ENCODE results near the gene RRP9.

Gene RRP9

GRCh38 chr3:51948016-51948580 lies 6.4 kb upstream of the RRP9 start:
- DNase-seq (ENCODE audit: extremely low read depth, low read depth): no peak
- H3K4me3 ChIP-seq (replicated peaks; ENCODE audit: low read depth, low read length): no peak overlapping the region
- no peak for TF ChIP-seq CTCF (IDR thresholded peaks at IDR 0.05; ENCODE audit: low read depth, low read length, missing control alignments)

- no peak for DNase-seq (ENCODE audit: extremely low read depth, low read depth)
- no peak overlapping the region for H3K4me3 ChIP-seq (replicated peaks; ENCODE audit: low read depth, low read length)
- TF ChIP-seq CTCF (IDR thresholded peaks at IDR 0.05; ENCODE audit: low read depth, low read length, missing control alignments): no peak
Measured at GRCh38 chr3:51947215-51947900, 5.7 kb upstream of the RRP9 start.

GRCh38 chr3:51946796-51947195 lies 5.1 kb upstream of the RRP9 start:
- TF ChIP-seq CTCF (IDR thresholded peaks at IDR 0.05; ENCODE audit: low read depth, low read length, missing control alignments): no peak
- no peak overlapping the region for H3K4me3 ChIP-seq (replicated peaks; ENCODE audit: low read depth, low read length)
- DNase-seq (ENCODE audit: extremely low read depth, low read depth): no peak

GRCh38 chr3:51945926-51946705 lies 4.4 kb upstream of the RRP9 start:
- TF ChIP-seq CTCF (IDR thresholded peaks at IDR 0.05; ENCODE audit: low read depth, low read length, missing control alignments): no peak
- H3K4me3 ChIP-seq (replicated peaks; ENCODE audit: low read depth, low read length): no peak overlapping the region
- no peak for DNase-seq (ENCODE audit: extremely low read depth, low read depth)

GRCh38 chr3:51945031-51945840 lies 3.5 kb upstream of the RRP9 start:
- no peak for TF ChIP-seq CTCF (IDR thresholded peaks at IDR 0.05; ENCODE audit: low read depth, low read length, missing control alignments)
- H3K4me3 ChIP-seq (replicated peaks; ENCODE audit: low read depth, low read length): no peak overlapping the region
- DNase-seq (ENCODE audit: extremely low read depth, low read depth): no peak

- TF ChIP-seq CTCF (IDR thresholded peaks at IDR 0.05; ENCODE audit: low read depth, low read length, missing control alignments): no peak
- no peak for DNase-seq (ENCODE audit: extremely low read depth, low read depth)
- H3K4me3 ChIP-seq (replicated peaks; ENCODE audit: low read depth, low read length): no peak overlapping the region
Measured at GRCh38 chr3:51944451-51945021, 2.8 kb upstream of the RRP9 start.

Measured in HFF-Myc (cell line).